Measurements from ENCODE around the gene MRPS12. TPM values are rescaled to one million over a fixed set of nuclear protein-coding genes. Genes with fewer than 3 reads are reported as not detected.

The MRPS12 gene
- total RNA-seq, 4 donors from 2014 or later: 16.9 to 83.8 (median 19.2) TPM

DNA sequence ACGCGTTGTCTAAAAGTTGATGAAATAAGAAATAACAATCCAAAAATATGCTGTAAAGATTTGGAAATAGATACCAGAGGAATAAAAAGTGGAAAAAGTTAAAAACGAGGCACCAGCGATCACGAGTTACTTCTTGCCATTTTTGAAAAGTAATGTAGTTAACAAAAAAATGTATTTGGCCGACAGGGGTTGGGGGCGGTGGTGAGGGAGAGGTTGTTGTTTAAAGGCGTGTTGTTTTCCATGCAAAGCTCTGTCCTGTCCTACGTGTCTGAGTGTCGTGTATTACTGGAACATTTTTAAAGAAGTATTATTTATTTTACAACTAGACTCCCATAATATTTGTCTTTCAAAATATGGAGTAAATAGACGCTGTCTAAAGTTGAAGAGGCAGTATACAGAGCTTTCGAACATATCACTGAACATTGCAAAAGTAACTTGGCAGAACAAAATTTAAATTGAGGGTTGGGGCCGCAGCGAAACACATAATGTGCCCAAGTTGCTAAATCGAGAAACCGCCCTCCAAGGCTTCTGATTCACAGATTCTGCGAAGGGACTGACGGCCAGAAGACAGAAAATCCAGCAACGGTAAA, 44.0 kb downstream of the MRPS12 start:
- no peak for DNase-seq
- peak overlapping the region; percentile 72 to 75 for H3K4me3 ChIP-seq
- H3K9me3 ChIP-seq: no peaks in the 10 kb centered on the region
- TF ChIP-seq, protein P1, sequence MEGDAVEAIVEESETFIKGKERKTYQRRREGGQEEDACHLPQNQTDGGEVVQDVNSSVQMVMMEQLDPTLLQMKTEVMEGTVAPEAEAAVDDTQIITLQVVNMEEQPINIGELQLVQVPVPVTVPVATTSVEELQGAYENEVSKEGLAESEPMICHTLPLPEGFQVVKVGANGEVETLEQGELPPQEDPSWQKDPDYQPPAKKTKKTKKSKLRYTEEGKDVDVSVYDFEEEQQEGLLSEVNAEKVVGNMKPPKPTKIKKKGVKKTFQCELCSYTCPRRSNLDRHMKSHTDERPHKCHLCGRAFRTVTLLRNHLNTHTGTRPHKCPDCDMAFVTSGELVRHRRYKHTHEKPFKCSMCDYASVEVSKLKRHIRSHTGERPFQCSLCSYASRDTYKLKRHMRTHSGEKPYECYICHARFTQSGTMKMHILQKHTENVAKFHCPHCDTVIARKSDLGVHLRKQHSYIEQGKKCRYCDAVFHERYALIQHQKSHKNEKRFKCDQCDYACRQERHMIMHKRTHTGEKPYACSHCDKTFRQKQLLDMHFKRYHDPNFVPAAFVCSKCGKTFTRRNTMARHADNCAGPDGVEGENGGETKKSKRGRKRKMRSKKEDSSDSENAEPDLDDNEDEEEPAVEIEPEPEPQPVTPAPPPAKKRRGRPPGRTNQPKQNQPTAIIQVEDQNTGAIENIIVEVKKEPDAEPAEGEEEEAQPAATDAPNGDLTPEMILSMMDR (IDR thresholded peaks at IDR 0.05): no peak
- no peak for TF ChIP-seq POLR2A (IDR thresholded peaks at IDR 0.05)
- no peaks in the 10 kb centered on the region for H3K36me3 ChIP-seq
- intact Hi-C loops (cut with DNase I; ENCODE audit: low total_unique reads): no loop called here
- no peaks in the 10 kb centered on the region for H3K4me1 ChIP-seq
- peak overlapping the region; percentile 94 to 96 for H3K27ac ChIP-seq
- H3K27me3 ChIP-seq: no peaks in the 10 kb centered on the region

- Histone ChIP-seq H3K27me3 (no peaks in the 10 kb centered on the region), H3K4me3 (peak within 1 kb of the TSS; percentile 72 to 75), H3K27ac (peak within 1 kb of the TSS; percentile 94 to 96), H3K36me3 (no peaks in the 10 kb centered on the region), H3K9me3 (no peaks in the 10 kb centered on the region), H3K4me1 (no peaks in the 10 kb centered on the region)
- TF ChIP-seq, protein P1 (IDR thresholded peaks at IDR 0.05): peak in 1 of 4 experiments; percentile 9
- peak in 1 of 2 donors; percentile 40 for TF ChIP-seq POLR2A (IDR thresholded peaks at IDR 0.05)
- intact Hi-C loops (cut with DNase I; ENCODE audit: low total_unique reads): no loop called here
- DNase-seq: peak; percentile 51 to 75
Observed at GRCh38 chr19:38975214-38975860, 44.6 kb downstream of the MRPS12 start, which contains the start of gene FBXO17. Gene FBXO17, minus strand, starts transcription at chr19:38975742. Its CDS starts 25,423 bp downstream, at chr19:38950319.

GRCh38 chr19:38975861-38976271, 45.1 kb downstream of the MRPS12 start:
- no peaks in the 10 kb centered on the region for H3K36me3 ChIP-seq
- no peak for TF ChIP-seq POLR2A (IDR thresholded peaks at IDR 0.05)
- TF ChIP-seq, protein P1 (IDR thresholded peaks at IDR 0.05): no peak
- intact Hi-C loops (cut with DNase I; ENCODE audit: low total_unique reads): no loop called here

GRCh38 chr19:38977445-38978325, 46.9 kb downstream of the MRPS12 start:
- Histone ChIP-seq H3K9me3 (no peaks in the 10 kb centered on the region), H3K27me3 (no peaks in the 10 kb centered on the region), H3K27ac (no peak overlapping the region), H3K4me1 (no peaks in the 10 kb centered on the region), H3K4me3 (no peak overlapping the region), H3K36me3 (no peaks in the 10 kb centered on the region)
- TF ChIP-seq POLR2A (IDR thresholded peaks at IDR 0.05): no peak
- TF ChIP-seq, protein P1 (IDR thresholded peaks at IDR 0.05): no peak
- DNase-seq: no peak
- intact Hi-C loops (cut with DNase I; ENCODE audit: low total_unique reads): no loop called here

More at GRCh38 chr19:38975861-38976271, 45.1 kb downstream of the MRPS12 start:
- Histone ChIP-seq H3K4me1 (no peaks in the 10 kb centered on the region), H3K27ac (peak overlapping the region; percentile 94 to 96), H3K27me3 (no peaks in the 10 kb centered on the region), H3K4me3 (peak overlapping the region; percentile 72 to 75), H3K9me3 (no peaks in the 10 kb centered on the region)
- peak in 1 of 2 donors; percentile 51 for DNase-seq
